Large intestine (tissue), 3 donors: ENCODE measurements around the gene BAZ1B. TPM values are rescaled to one million over a fixed set of nuclear protein-coding genes. Genes with fewer than 3 reads are reported as not detected.
"Not testable (repeated sequence)": the region's sequence is repeated elsewhere in the genome, so short reads cannot be mapped to it uniquely, and the experiment has no call there.

Experiments
- DNase-seq, 2 donors: peaks; one replicate each; pipeline versions ENCODE4 v3.0.0 to v3.0.0-alpha.2; 2013
- H3K27ac ChIP-seq: one replicate; pipeline ENCODE4 v1.5.1; 2013; ENCODE audit warnings: low read length
- H3K27me3 ChIP-seq: 2 replicates; pipeline ENCODE4 v1.6.1; 2013; ENCODE audit warnings: low read length; ENCODE audit not compliant: control insufficient read depth, insufficient read depth
- H3K36me3 ChIP-seq: 2 replicates; pipeline ENCODE4 v1.6.1; 2013; ENCODE audit warnings: low read length; ENCODE audit not compliant: control insufficient read depth, insufficient read depth
- H3K4me1 ChIP-seq: one replicate; pipeline ENCODE4 v1.6.1; 2013; ENCODE audit warnings: low read length; ENCODE audit not compliant: control insufficient read depth, insufficient read depth
- H3K4me3 ChIP-seq: one replicate; pipeline ENCODE4 v1.5.1; 2013; ENCODE audit warnings: low read length
- H3K9me3 ChIP-seq: one replicate; pipeline ENCODE4 v1.6.1; 2013; ENCODE audit warnings: mild to moderate bottlenecking, low read depth, low read length, moderate library complexity; ENCODE audit not compliant: control insufficient read depth
- WGBS: methylation state at CpG from one replicate; pipeline ENCODE4 v1.1.5; 2013; ENCODE audit warnings: low lambda C conversion rate; ENCODE audit not compliant: insufficient coverage; 5-methylcytosine and 5-hydroxymethylcytosine counted together
- polyA plus RNA-seq: library from polyadenylated mRNA; unstranded; fragments of 120-200 nt; gene quantifications from one replicate; pipeline ENCODE4 v1.2.1, GENCODE V29; 2013

BAZ1B gene
- polyA plus RNA-seq, 1 donor: 37.3 TPM

DNA sequence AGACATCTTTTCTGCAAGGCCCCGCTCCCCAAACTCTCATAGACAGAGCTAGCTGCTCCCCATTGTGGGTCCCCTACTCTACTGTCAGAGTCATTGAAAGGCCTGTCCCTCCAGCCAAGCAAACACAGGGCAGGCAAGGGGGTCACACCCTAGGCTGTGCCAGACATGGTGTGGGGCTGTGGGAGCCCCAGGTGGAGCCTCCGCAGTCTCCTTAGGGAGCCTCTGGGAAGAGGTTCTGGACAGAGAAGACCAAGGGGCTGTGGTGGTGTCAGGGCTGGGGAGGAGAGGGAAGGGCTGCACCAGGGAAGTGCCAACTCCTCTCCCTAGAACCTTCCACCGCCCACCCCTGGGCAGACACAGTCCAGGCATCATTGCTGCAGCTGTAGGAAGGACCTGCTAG, 117.2 kb downstream of the BAZ1B start:
- H3K27me3 ChIP-seq, H3K27ac ChIP-seq, DNase-seq, H3K9me3 ChIP-seq, H3K36me3 ChIP-seq, H3K4me1 ChIP-seq, H3K4me3 ChIP-seq: not testable (repeated sequence)
- WGBS: no CpG with 5 or more reads among the region's 3 CpGs

DNA sequence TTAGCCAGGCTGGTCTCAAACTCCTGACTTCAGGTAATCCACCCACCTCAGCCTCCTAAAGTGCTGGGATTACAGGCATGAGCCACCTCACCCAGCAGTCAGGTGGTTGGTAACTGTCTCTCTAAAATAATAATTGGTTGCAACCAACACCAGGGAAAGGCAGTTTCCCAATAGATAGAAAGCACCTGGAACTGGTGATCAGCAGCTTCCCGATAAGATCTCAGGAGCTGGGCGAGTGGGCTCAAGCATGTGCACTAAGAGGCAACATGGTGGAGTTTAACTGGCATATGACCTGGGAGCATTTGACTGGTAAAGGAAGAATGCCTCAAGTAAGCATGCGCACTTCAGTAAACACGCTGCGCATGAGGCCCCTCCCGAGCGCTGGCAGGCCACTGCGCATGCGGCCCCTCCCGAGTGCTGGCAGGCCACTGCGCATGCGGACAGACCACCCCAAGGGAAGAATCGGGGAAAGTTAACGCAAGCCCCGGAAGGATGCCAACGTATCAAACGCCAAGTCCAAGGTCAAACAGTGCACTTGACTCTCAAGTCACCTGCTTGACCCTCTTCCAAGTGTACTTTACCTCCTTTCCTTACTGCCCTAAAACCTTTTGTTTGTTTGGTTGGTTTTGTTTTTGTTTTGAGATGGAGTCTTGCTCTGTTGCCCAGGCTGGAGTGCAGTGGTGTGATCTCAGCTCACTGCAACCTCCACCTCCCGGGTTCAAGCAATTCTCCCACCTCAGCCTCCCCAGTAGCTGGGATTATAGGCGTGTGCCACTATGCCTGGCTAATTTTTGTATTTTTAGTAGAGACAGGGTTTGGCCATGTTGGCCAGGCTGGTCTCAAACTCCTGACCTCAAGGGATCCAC, 122.7 kb downstream of the BAZ1B start:
- peak overlapping the region; percentile 7 for H3K4me3 ChIP-seq
- peak; percentile 70 to 80 for DNase-seq
- not testable (repeated sequence) for H3K9me3 ChIP-seq, H3K4me1 ChIP-seq, H3K36me3 ChIP-seq, H3K27ac ChIP-seq, H3K27me3 ChIP-seq
- WGBS: no CpG with 5 or more reads among the region's 19 CpGs

DNA sequence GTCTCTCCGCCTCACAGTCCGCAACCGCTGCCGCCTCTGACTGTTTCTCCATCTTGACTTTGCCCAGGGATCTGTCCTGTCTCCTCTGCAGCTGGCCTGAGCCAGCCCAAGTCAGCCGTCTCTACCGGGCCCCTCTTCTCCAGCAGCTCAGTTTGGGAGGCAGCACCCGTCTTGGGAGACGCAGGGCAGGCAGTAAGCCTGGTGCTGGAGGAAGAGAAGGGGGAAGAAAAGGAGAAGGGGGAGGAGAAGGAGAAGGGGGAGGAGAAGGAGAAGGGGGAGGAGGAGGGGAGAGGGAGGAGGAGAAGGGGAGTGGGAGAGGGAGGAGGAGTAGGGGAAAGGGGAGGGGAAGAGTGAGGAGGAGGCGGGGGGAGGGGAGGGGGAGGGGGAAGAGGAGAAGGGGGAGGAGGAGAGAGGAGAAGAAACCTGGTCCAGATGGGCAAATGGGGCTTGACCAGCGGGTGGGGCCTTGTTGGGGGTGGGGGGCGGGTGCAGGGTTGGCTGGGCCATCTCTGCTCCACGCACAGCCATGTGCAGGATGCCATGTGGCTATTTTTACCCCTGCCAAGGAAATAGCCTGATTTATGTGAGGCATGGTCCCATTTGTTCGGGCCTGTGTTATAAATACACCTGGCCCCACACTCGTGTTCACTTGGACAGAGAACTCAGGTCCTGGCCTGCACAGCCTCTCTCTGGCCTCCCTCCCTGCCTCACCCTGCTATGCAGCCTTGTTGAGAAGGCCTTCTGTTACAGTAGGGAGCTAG, 124.4 kb downstream of the BAZ1B start:
- WGBS: 70% methylated on average over 3 of the region's 14 CpGs
- Histone ChIP-seq H3K4me3 (peak overlapping the region; percentile 23), H3K9me3 (peaks cover 2% of the 10 kb centered on the region), H3K36me3 (no peaks in the 10 kb centered on the region), H3K4me1 (no peaks in the 10 kb centered on the region), H3K27me3 (no peaks in the 10 kb centered on the region), H3K27ac (no peak overlapping the region)
- DNase-seq: no peak

DNA sequence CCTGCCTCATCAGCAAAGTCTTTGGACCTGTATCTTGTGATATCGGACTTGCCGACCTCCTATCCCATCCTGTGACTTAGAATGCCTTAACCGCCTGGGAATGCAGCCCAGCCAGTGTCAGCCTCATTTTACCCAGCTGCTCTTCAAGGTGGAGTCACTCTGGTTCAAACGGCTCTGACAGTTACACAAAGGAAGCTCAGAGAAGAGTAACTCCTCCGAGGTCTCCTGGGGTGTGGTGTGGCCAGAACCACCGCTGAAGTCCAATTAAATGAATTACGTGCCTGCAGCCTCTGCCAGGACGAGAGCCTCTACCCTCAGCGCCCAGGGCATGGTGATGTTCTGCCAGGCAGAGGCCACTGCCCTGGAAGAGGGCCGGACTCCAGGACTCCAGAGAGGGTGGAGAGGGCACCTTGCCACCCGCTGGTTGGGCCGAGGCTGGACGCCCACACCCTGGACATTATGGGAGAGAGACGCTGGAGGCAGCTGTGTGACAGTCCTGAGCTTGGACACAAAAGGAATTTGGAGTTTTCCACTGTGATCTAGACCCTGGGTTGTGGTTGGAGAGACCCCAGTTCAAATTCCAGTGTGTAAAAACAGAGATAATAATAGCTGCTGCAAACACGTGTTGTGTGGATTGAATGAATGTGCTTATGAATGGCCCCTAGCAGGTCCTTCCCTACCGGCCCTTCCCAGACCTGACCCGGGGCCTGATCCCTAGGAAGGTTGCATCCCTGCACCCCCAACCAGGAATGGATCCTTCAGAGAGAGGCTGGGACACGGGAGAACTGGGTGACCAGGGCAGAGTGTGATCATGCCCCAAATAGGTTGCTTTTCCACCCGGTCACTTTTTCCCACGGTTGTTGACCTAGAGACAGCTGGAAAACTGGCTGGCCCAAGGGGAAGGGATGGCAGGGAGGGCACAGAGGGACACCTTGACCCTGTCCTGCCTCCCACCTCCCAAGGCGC, 126.3 kb downstream of the BAZ1B start:
- H3K27ac ChIP-seq: no peak overlapping the region

DNA sequence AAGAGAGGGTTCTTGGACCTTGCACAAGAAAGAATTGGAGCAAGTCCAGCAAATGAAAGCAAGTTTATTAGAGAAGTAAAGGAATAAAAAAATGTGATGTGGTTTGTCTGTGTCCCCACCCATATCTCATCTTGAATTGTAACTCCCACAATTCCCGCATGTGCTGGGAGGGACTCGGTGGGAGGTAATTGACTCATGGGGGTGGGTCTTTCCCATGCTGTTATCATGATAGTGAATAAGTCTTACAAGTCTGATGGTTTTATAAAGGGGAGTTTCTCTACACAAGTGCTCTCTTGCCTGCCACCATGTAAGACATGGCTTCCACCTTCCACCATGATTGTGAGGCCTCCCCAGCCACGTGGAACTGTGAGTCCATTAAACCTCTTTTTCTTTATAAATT, 127.7 kb downstream of the BAZ1B start:
- H3K36me3 ChIP-seq: no peaks in the 10 kb centered on the region
- no peak overlapping the region for H3K4me3 ChIP-seq
- H3K9me3 ChIP-seq: peaks cover 2% of the 10 kb centered on the region
- no peaks in the 10 kb centered on the region for H3K27me3 ChIP-seq
- H3K27ac ChIP-seq: no peak overlapping the region
- DNase-seq: no peak
- H3K4me1 ChIP-seq: no peaks in the 10 kb centered on the region
- no CpG with 5 or more reads among the region's 3 CpGs for WGBS

More for the DNA sequence above, 126.3 kb downstream of the BAZ1B start:
- DNase-seq: no peak
- no CpG with 5 or more reads among the region's 21 CpGs for WGBS
- H3K36me3 ChIP-seq: no peaks in the 10 kb centered on the region
- no peak overlapping the region for H3K4me3 ChIP-seq
- H3K27me3 ChIP-seq: no peaks in the 10 kb centered on the region
- no peaks in the 10 kb centered on the region for H3K4me1 ChIP-seq
- peaks cover 2% of the 10 kb centered on the region for H3K9me3 ChIP-seq

DNA sequence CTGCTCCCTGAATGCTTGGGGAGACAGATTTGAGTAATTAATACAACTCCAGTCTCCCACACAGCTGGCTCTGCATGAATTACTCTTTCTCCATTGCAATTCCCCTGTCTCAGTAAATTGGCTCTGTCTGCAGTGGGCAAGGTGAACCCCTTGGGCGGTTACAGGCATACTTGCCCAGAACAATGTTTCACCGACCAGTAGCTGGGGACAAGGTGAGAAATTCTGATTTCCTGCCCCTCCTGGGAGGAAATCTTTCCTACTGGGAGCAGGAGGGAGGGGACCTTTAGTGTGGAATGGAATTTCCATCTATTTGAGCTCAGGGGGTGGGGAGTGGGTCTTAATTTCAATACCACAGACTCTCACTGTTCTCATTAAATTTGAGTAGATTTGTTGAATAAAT, 130.7 kb downstream of the BAZ1B start:
- peaks cover 15% of the 10 kb centered on the region for H3K9me3 ChIP-seq
- no peak overlapping the region for H3K27ac ChIP-seq
- H3K4me1 ChIP-seq: no peaks in the 10 kb centered on the region
- no peak overlapping the region for H3K4me3 ChIP-seq
- H3K27me3 ChIP-seq: no peaks in the 10 kb centered on the region
- WGBS: no CpG with 5 or more reads among the region's 2 CpGs
- H3K36me3 ChIP-seq: no peaks in the 10 kb centered on the region
- DNase-seq: no peak

Other genes starting within 250 kb of the BAZ1B start
- 23.8 TPM for gene NSUN5, start 213.5 kb downstream of the BAZ1B start, polyA plus RNA-seq
- 0.42 TPM for gene TRIM50, start 194.2 kb downstream of the BAZ1B start, polyA plus RNA-seq
- gene FKBP6, start 194.1 kb downstream of the BAZ1B start, polyA plus RNA-seq: 0.04 TPM
- gene FZD9, start 88.5 kb downstream of the BAZ1B start, polyA plus RNA-seq: 0.46 TPM
- 40.7 TPM for gene BCL7B, start 35.4 kb upstream of the BAZ1B start, polyA plus RNA-seq
- gene TBL2, start 56.3 kb upstream of the BAZ1B start, polyA plus RNA-seq: 37.6 TPM
- 195 TPM for gene MLXIPL, start 102.2 kb upstream of the BAZ1B start, polyA plus RNA-seq
- 4.5 TPM for gene VPS37D, start 145.5 kb upstream of the BAZ1B start, polyA plus RNA-seq
- 7.9 TPM for gene DNAJC30, start 161.2 kb upstream of the BAZ1B start, polyA plus RNA-seq
- 76.7 TPM for gene BUD23, start 161.3 kb upstream of the BAZ1B start, polyA plus RNA-seq
- 36.1 TPM for gene STX1A, start 197.4 kb upstream of the BAZ1B start, polyA plus RNA-seq
- gene ABHD11, start 216.5 kb upstream of the BAZ1B start, polyA plus RNA-seq: 46.1 TPM
- gene CLDN3, start 248.0 kb upstream of the BAZ1B start, polyA plus RNA-seq: 167 TPM